COR-L47 (cell line): ENCODE data around the gene SSX2.
"Not testable (repeated sequence)": the region's sequence is repeated elsewhere in the genome, so short reads cannot be mapped to it uniquely, and the experiment has no call there.

ENCODE experiments used
- DNase-seq: peaks from one replicate; lab custom pipeline; 2025; lab: John Stamatoyannopoulos, UW

SSX2 gene, protein sequence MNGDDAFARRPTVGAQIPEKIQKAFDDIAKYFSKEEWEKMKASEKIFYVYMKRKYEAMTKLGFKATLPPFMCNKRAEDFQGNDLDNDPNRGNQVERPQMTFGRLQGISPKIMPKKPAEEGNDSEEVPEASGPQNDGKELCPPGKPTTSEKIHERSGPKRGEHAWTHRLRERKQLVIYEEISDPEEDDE

DNA sequence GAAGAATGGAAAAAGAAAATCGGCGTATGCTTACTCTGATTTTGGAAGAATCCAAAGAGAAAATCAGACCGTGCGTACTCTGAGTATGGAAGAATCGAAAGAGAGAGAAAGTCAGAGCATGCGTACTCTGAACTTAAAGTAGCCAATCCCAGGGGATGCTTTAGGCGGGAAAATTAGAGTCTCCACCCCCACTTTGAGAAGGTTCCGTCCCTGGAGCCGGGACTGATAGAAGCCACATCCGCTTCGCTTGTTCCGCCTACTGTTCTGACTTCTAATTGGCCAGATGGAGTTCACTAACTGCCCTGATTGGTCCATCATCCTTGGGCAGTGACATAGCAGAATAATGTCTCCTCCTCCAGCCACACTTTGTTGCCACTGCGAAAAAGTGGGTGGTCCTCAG lies at the start of gene SSX2:
TSS of gene SSX2 (minus strand) at position 101 of the 400 bp plus-strand sequence. CDS start 1,429 bp downstream, outside the sequence.
- DNase-seq: not testable (repeated sequence)

DNA sequence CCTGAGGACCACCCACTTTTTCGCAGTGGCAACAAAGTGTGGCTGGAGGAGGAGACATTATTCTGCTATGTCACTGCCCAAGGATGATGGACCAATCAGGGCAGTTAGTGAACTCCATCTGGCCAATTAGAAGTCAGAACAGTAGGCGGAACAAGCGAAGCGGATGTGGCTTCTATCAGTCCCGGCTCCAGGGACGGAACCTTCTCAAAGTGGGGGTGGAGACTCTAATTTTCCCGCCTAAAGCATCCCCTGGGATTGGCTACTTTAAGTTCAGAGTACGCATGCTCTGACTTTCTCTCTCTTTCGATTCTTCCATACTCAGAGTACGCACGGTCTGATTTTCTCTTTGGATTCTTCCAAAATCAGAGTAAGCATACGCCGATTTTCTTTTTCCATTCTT lies 44.0 kb upstream of the SSX2 start, which contains the start of gene SSX2B:
TSS of gene SSX2B (plus strand) at position 301 of the 400 bp plus-strand sequence. CDS start 1,429 bp downstream, outside the sequence.
- not testable (repeated sequence) for DNase-seq

DNA sequence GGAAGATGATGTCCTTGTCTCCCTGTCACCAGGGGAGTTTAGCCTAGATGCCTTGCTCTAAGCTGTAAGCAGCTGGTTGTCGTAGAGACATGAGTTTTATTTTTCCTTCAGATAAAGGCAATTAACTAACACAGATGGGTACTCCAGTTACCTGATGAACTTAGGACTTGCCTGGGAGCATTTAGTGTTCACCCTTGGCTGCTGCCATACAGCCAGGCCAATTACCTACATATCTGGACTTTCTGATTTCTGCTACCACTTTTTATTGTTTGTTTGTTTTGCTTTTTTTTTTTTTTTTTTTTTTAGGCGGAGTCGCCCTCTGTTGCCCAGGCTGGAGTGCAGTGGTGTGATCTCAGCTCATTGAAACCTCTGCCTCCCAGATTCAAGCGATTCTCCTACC lies 14.9 kb downstream of the SSX2 start:
- DNase-seq: not testable (repeated sequence)

DNA sequence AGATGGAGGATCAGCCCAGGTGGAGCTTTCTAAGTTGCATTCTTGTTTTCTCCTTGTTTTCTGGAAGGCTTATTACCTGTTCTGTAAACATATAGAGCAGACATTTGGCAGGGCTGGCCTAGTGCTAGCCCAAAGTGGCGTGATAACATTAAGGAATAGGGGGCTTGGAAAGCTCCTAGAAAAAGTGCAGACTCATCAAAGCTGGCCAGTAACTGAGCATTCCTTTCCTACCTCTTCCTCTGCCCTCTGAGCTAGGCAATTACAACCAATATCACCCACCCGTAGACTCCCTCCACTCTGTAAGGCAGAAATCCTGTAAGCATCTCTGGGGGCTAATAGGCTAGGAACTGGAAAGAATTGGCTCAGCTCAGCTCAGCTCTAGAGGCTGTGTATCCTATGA lies 44.8 kb downstream of the SSX2 start:
- DNase-seq: not testable (repeated sequence)

DNA sequence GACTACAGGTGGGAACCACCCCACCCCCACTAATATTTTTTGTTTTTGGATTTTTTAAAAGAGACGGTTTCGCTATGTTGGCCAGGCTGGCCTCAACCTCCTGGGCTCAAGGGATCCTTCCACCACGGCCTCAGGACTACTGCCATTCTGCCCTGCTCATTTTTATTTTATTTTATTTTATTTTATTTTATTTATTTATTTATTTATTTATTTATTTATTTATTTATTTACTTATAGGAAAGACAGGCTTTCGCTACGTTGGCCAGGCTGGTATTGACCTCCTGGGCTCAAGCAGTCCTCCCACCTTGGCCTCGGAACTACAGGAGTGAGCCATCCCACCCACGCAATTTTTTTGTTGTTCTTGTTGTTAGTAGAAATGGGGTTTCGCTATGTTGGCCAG lies 51.5 kb downstream of the SSX2 start:
- DNase-seq: not testable (repeated sequence)

DNA sequence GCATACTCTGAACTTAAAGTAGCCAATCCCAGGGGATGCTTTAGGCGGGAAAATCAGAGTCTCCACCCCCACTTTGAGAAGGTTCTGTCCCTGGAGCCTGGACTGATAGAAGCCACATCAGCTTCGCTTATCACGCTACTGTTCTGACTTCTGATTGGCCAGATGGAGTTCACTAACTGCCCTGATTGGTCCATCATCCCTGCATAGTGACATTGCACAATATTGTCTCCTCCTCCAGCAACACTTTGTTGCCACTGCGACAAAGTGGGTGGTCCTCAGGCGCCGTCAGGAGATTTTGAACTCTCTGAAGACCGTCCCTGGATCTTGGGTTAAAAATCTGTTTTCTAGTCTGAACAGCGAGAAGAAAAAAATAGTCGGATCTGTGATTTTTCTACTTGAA lies 52.2 kb downstream of the SSX2 start, which contains the start of gene SSX7:
TSS of gene SSX7 (minus strand) at position 101 of the 400 bp plus-strand sequence. CDS start 1,428 bp downstream, outside the sequence.
- not testable (repeated sequence) for DNase-seq

DNA sequence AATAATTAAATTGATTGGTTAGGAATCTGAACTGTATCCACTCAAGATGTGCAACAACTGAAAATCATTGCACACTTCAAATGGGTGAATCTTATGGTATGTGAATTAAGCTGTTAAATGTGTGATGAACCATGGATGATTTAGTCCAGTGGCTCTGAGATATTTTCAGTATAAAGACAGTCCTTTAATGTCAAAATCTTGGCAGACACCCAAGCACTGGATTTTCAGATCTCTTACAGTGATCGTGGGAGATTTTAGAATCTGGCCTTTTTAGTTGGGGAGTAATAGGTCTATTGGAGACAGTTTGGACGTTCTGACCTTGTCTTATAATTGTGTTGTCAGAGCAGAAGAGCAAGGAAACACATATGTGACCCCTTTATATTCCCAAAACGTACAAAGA lies 56.3 kb downstream of the SSX2 start:
- DNase-seq: not testable (repeated sequence)

DNA sequence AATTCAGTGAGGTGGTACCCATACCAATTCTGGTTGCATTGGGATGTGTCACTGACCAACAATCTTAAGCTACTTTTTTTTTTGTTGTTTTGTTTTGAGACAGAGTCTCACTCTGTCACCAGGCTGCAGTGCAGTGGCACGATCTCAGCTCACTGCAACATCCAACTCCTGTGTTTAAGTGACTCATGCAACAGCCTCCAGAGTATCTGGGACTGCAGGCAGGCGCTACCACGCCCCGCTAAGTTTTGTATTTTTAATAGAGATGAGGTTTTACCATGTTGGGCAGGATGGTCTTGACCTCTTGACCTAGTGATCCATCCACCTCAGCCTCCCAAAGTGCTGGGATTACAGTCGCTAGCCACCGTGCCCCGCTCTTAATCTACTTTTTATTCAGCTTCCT lies 58.0 kb downstream of the SSX2 start:
- DNase-seq: not testable (repeated sequence)
